ENCODE results near the gene INSR. TPM values are rescaled to one million over a fixed set of nuclear protein-coding genes. Genes with fewer than 3 reads are reported as not detected.

The INSR gene
- polyA plus RNA-seq, 1 of the 3 experiments (the other 2 are of a cell fraction) = 3.6 TPM

- no peak for TF ChIP-seq TEAD4 (IDR thresholded peaks at IDR 0.05; ENCODE audit: borderline replicate concordance, insufficient read depth)
- TF ChIP-seq FOSL2 (IDR thresholded peaks at IDR 0.05; ENCODE audit: borderline replicate concordance, low read depth) = no peak
- no peak for TF ChIP-seq ELF1 (IDR thresholded peaks at IDR 0.05)
- TF ChIP-seq MXI1 (IDR thresholded peaks at IDR 0.05; ENCODE audit: low read depth, low read length) = no peak
- no peak for TF ChIP-seq ZBTB33 (IDR thresholded peaks at IDR 0.05; ENCODE audit: borderline replicate concordance, low read depth)
Measured at GRCh38 chr19:7333198-7334118, 39.2 kb upstream of the INSR start (continued).

- Histone ChIP-seq H3F3A (replicated peaks; ENCODE audit: insufficient read depth) (no peaks in the 10 kb centered on the region), H3K79me2 (ENCODE audit: insufficient read depth) (no peaks in the 10 kb centered on the region), H3K4me2 (no peak overlapping the region), H3K27ac (ENCODE audit: low read depth in 2 of 2, low read length in 1 of 2) (no peak overlapping the region), H3K9me2 (no peaks in the 10 kb centered on the region), H3K9ac (no peak overlapping the region), H2AFZ (ENCODE audit: low read depth) (no peak overlapping the region), H3K36me3 (replicated peaks in 1 of 2; ENCODE audit: control insufficient read depth in 1 of 2, insufficient read depth in 2 of 2, low read length in 1 of 2) (no peaks in the 10 kb centered on the region), H3K4me3 (ENCODE audit: low read depth in 2 of 2, low read length in 1 of 2) (no peak overlapping the region), H3K4me1 (ENCODE audit: control insufficient read depth in 1 of 2, insufficient read depth in 2 of 2, low read depth in 1 of 2, low read length in 1 of 2) (no peaks in the 10 kb centered on the region), H4K20me1 (ENCODE audit: insufficient read depth) (no peaks in the 10 kb centered on the region), H3K9me3 (no peaks in the 10 kb centered on the region), H3K27me3 (ENCODE audit: insufficient read depth) (peaks cover 5% of the 10 kb centered on the region; the same call in 1 of the 2 replicates)
- WGBS (ENCODE audit: low lambda C conversion rate) = 46% methylated on average over 4 of the region's 4 CpGs
- CTCF ChIA-PET = interaction anchor here (1.1 kb wide), 1 partner anchor 182 kb away, joined by 7 read pairs; no protein-coding TSS in a partner anchor
- DNase-seq = no peak
- POLR2A ChIA-PET = no interaction called here
- no peak for TF ChIP-seq USF1 (IDR thresholded peaks at IDR 0.05; ENCODE audit: borderline replicate concordance, low read depth)
- no peak for TF ChIP-seq RCOR1 (IDR thresholded peaks at IDR 0.05; ENCODE audit: low read length)
- TF ChIP-seq ELF1 (IDR thresholded peaks at IDR 0.05) = no peak
Measured at GRCh38 chr19:7331446-7331845, 37.2 kb upstream of the INSR start.

- H3K4me3 ChIP-seq (ENCODE audit: low read depth in 2 of 2, low read length in 1 of 2) = no peak overlapping the region
- H4K20me1 ChIP-seq (ENCODE audit: insufficient read depth) = no peaks in the 10 kb centered on the region
- TF ChIP-seq ELF1 (IDR thresholded peaks at IDR 0.05) = no peak
- TF ChIP-seq MXI1 (IDR thresholded peaks at IDR 0.05; ENCODE audit: low read depth, low read length) = no peak
- TF ChIP-seq SMC3 (IDR thresholded peaks at IDR 0.05; ENCODE audit: low read depth, low read length) = no peak
- TF ChIP-seq TEAD4 (IDR thresholded peaks at IDR 0.05; ENCODE audit: borderline replicate concordance, insufficient read depth) = no peak
- no peak for TF ChIP-seq RCOR1 (IDR thresholded peaks at IDR 0.05; ENCODE audit: low read length)
- TF ChIP-seq GABPA (IDR thresholded peaks at IDR 0.05; ENCODE audit: low read depth) = no peak
- no peak for TF ChIP-seq PBX3 (IDR thresholded peaks at IDR 0.05)
- no peak for TF ChIP-seq CHD2 (IDR thresholded peaks at IDR 0.05; ENCODE audit: low read length, partially characterized antibody)
- no peak for TF ChIP-seq RFX5 (IDR thresholded peaks at IDR 0.05; ENCODE audit: low read length)
- TF ChIP-seq JUND (IDR thresholded peaks at IDR 0.05) = no peak
- TF ChIP-seq TCF12 (IDR thresholded peaks at IDR 0.05) = no peak
- CTCF ChIA-PET = interaction anchor here (3.0 kb wide), 1 partner anchor 12 kb away, joined by 20 read pairs; no protein-coding TSS in a partner anchor
- no peaks in the 10 kb centered on the region for H3K79me2 ChIP-seq (ENCODE audit: insufficient read depth)
- H3K27ac ChIP-seq (ENCODE audit: low read depth in 2 of 2, low read length in 1 of 2) = no peak overlapping the region
- H3K4me1 ChIP-seq (ENCODE audit: control insufficient read depth in 1 of 2, insufficient read depth in 2 of 2, low read depth in 1 of 2, low read length in 1 of 2) = no peaks in the 10 kb centered on the region
- no peak overlapping the region for H3K4me2 ChIP-seq
- H3K9ac ChIP-seq = no peak overlapping the region
- H3F3A ChIP-seq (replicated peaks; ENCODE audit: insufficient read depth) = no peaks in the 10 kb centered on the region
- 17% methylated on average over 4 of the region's 4 CpGs for WGBS (ENCODE audit: low lambda C conversion rate)
- no peak overlapping the region for H2AFZ ChIP-seq (ENCODE audit: low read depth)
- no peaks in the 10 kb centered on the region for H3K9me2 ChIP-seq
- H3K9me3 ChIP-seq = no peaks in the 10 kb centered on the region
- peaks cover 5% of the 10 kb centered on the region; the same call in 1 of the 2 replicates for H3K27me3 ChIP-seq (ENCODE audit: insufficient read depth)
- DNase-seq = no peak
- no peaks in the 10 kb centered on the region for H3K36me3 ChIP-seq (replicated peaks in 1 of 2; ENCODE audit: control insufficient read depth in 1 of 2, insufficient read depth in 2 of 2, low read length in 1 of 2)
- POLR2A ChIA-PET = no interaction called here
Measured at GRCh38 chr19:7328647-7329046, 34.4 kb upstream of the INSR start.
